Keratinocyte (primary cell): ENCODE measurements around the gene IGSF23. TPM values are rescaled to one million over a fixed set of nuclear protein-coding genes. Genes with fewer than 3 reads are reported as not detected.

ENCODE experiments used
- DNase-seq: peaks from one replicate; pipeline ENCODE4 v3.0.0-alpha.2; 2011; ENCODE audit warnings: low read depth, missing footprints, low spot score
- FAIRE-seq: peaks from 2 replicates; lab custom pipeline; 2011; peaks lifted over from hg19 to GRCh38; lab: Jason Lieb, UNC
- H2AFZ ChIP-seq: 2 replicates; pipeline ENCODE4 v1.6.0; 2012; ENCODE audit warnings: low read length, control low read depth, inconsistent platforms; ENCODE audit not compliant: control insufficient read depth
- H3K27ac ChIP-seq: 2 replicates; pipeline ENCODE4 v1.5.1; 2011; ENCODE audit warnings: low read length; ENCODE audit not compliant: control insufficient read depth, insufficient read depth
- H3K27me3 ChIP-seq: 3 replicates; pipeline ENCODE4 v1.6.0; 2011; ENCODE audit warnings: low read length; ENCODE audit not compliant: control insufficient read depth, insufficient read depth; ENCODE audit errors: extremely low read depth
- H3K36me3 ChIP-seq, 2 experiments: 2 replicates in 1 of 2; 3 replicates in 1 of 2; pipeline ENCODE4 v1.5.1; 2011; ENCODE audit warnings: low read length in 2 of 2, mild to moderate bottlenecking in 1 of 2; ENCODE audit not compliant: control insufficient read depth in 2 of 2, insufficient read depth in 2 of 2; ENCODE audit errors: extremely low read depth in 1 of 2
- H3K4me1 ChIP-seq: 3 replicates; pipeline ENCODE4 v1.5.1; 2011; ENCODE audit warnings: low read length; ENCODE audit not compliant: control insufficient read depth, insufficient read depth; ENCODE audit errors: extremely low read depth
- H3K4me2 ChIP-seq: 3 replicates; pipeline ENCODE4 v1.6.0; 2011; ENCODE audit warnings: low read depth, low read length; ENCODE audit not compliant: control insufficient read depth, insufficient read depth; ENCODE audit errors: extremely low read depth
- H3K4me3 ChIP-seq, 3 experiments: fragments of 200-600 bp in 1 of 3; sonication (generic) in 1 of 3; 2 replicates in 2 of 3; 3 replicates in 1 of 3; pipeline ENCODE4 v1.5.1; 2011 to 2016; ENCODE audit warnings: low read length in 3 of 3, mild to moderate bottlenecking in 3 of 3, control low read depth in 2 of 3, inconsistent platforms in 1 of 3, low read depth in 1 of 3, mixed read lengths in 1 of 3, mixed run types in 1 of 3, moderate library complexity in 1 of 3; ENCODE audit not compliant: control insufficient read depth in 2 of 3, insufficient read depth in 2 of 3; ENCODE audit errors: extremely low read depth in 1 of 3
- H3K79me2 ChIP-seq: 2 replicates; pipeline ENCODE4 v1.6.0; 2012; ENCODE audit warnings: low read length; ENCODE audit not compliant: control insufficient read depth, insufficient read depth
- H3K9ac ChIP-seq: 3 replicates; pipeline ENCODE4 v1.6.0; 2011; ENCODE audit warnings: low read length; ENCODE audit not compliant: control insufficient read depth, insufficient read depth; ENCODE audit errors: extremely low read depth
- H3K9me1 ChIP-seq: 3 replicates; pipeline ENCODE4 v1.6.0; 2011; ENCODE audit warnings: low read length; ENCODE audit not compliant: control insufficient read depth, insufficient read depth; ENCODE audit errors: extremely low read depth
- H3K9me3 ChIP-seq: 2 replicates; pipeline ENCODE4 v1.5.1; 2012; ENCODE audit warnings: low read depth, low read length; ENCODE audit not compliant: control insufficient read depth
- H4K20me1 ChIP-seq: 3 replicates; pipeline ENCODE4 v1.6.0; 2011; ENCODE audit warnings: low read length; ENCODE audit not compliant: control insufficient read depth, insufficient read depth; ENCODE audit errors: extremely low read depth
- CTCF ChIP-seq, 3 experiments: IDR thresholded peaks in 1 of 3; conservative IDR thresholded peaks in 1 of 3; optimal IDR thresholded peaks in 1 of 3; 2 replicates in 2 of 3; 3 replicates in 1 of 3; pipeline versions ENCODE3 to v1.5.1; 2011; ENCODE audit warnings: low read length in 3 of 3, mild to moderate bottlenecking in 3 of 3, moderate library complexity in 2 of 3, control low read depth in 1 of 3, inconsistent platforms in 1 of 3; ENCODE audit not compliant: insufficient read depth in 2 of 3; ENCODE audit errors: extremely low read depth in 1 of 3
- EZH2 ChIP-seq: IDR thresholded peaks from one replicate; pipeline ENCODE4 v1.6.1; 2012; ENCODE audit warnings: inconsistent platforms, mild to moderate bottlenecking, low read length, moderate library complexity
- dilution Hi-C: fragments of 300-500 bp; cut with MboI; formaldehyde crosslinking; loops from one replicate; pipeline ENCODE4 v1.7.0; 2020; ENCODE audit warnings: low sequenced_read_pairs; ENCODE audit not compliant: extremely low pct_ligation_motif_present
- polyA plus RNA-seq, 5 experiments: library from polyadenylated mRNA; depleted of rRNA in 3 of 5; stranded (reverse) in 3 of 5; stranded (forward) in 1 of 5; unstranded in 1 of 5; fragments of >200 nt; gene quantifications; 1 replicate in 1 of 5; 2 replicates in 3 of 5; 3 replicates in 1 of 5; pipeline versions ENCODE4 v1.2.1 to v1.2.3, GENCODE V29; 2011 to 2012; ENCODE audit warnings: missing spikeins in 2 of 5, low read depth in 1 of 5, low replicate concordance in 1 of 5

The IGSF23 gene
- polyA plus RNA-seq, 1 donor (not counting 4 experiments of a cell fraction or from before 2014, with no cell fraction given) = 0.07 TPM

DNA sequence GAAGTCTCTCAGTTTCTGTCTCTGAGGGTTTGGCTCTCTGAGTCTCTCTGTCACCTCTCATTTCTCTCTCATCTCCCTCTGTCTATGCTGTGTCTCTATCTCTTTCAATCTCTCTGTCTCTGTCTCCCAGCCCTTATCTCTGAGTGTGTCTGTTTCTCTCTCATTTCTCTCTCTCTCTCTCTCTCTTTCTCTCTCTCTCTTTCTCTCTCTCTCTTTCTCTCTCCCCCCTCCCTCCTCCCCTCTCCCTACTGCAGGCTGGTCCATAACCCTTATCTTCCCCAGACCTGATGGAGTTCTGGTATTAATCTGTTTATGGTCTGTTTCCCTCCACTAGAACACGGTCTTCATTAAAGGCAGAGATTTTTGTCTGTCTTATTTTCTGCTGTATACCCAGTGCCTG lies 29.0 kb downstream of the IGSF23 start:
- FAIRE-seq = no peak
- H3K4me1 ChIP-seq = peaks cover 33% of the 10 kb centered on the region
- no peak overlapping the region for H3K27ac ChIP-seq
- TF ChIP-seq CTCF (optimal IDR thresholded peaks at IDR 0.05 in 1 of 3, IDR thresholded peaks at IDR 0.05 in 1 of 3, conservative IDR thresholded peaks at IDR 0.05 in 1 of 3; ENCODE audit: extremely low read depth in 1 of 3, insufficient read depth in 2 of 3, low read length in 3 of 3) = no peak
- no peak for TF ChIP-seq EZH2
- H3K9ac ChIP-seq = no peak overlapping the region
- no peaks in the 10 kb centered on the region for H3K9me1 ChIP-seq
- dilution Hi-C loops = no loop called here
- H2AFZ ChIP-seq = no peak overlapping the region
- H3K79me2 ChIP-seq = peaks cover 29% of the 10 kb centered on the region
- H4K20me1 ChIP-seq = peaks cover 7% of the 10 kb centered on the region
- H3K4me2 ChIP-seq = no peak overlapping the region
- DNase-seq = no peak
- H3K36me3 ChIP-seq = peaks cover 7 to 11% of the 10 kb centered on the region in 2 experiments
- H3K9me3 ChIP-seq = no peaks in the 10 kb centered on the region
- H3K4me3 ChIP-seq = no peak overlapping the region
- no peaks in the 10 kb centered on the region for H3K27me3 ChIP-seq

DNA sequence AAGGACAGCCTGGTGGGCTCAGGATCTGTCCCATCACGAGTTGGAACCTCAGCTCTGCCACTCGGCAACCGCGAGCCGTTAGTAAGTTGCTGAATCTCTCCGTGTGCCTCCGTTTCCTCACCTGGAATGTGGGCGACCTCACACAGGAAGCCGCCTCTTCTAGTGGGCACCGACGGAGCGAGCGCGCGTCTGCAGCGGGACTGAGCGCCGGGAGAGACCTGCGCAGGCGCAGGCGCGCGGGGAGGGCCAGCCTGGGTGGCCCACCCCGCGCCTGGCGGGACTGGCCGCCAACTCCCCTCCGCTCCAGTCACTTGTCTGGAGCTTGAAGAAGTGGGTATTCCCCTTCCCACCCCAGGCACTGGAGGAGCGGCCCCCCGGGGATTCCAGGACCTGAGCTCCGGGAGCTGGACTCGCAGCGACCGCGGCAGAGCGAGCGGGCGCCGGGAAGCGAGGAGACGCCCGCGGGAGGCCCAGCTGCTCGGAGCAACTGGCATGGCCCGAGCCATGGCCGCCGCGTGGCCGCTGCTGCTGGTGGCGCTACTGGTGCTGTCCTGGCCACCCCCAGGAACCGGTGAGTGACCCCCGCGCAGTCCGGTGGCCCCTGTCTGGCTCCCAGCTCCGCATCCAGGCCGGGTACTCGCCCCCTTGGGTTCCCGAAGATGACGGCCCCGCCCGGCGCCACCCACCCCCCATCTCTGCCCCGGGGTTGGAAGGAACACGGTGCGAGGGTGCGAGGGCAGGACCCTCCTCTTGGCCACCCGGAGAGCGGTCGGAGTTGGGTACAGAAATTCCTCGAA lies 30.4 kb downstream of the IGSF23 start, which contains the start of gene PVR:
Gene PVR (plus strand): TSS at position 306 of the 797 bp plus-strand sequence. CDS start 187 bp downstream, at position 493.
- peak in 1 of 3 experiments; percentile 17 for TF ChIP-seq CTCF (optimal IDR thresholded peaks at IDR 0.05 in 1 of 3, IDR thresholded peaks at IDR 0.05 in 1 of 3, conservative IDR thresholded peaks at IDR 0.05 in 1 of 3; ENCODE audit: extremely low read depth in 1 of 3, insufficient read depth in 2 of 3, low read length in 3 of 3)
- TF ChIP-seq EZH2 = no peak
- DNase-seq (peak; percentile 71), FAIRE-seq (no peak)
- Histone ChIP-seq H3K9ac (peak within 1 kb of the TSS; percentile 90), H3K4me2 (peak within 1 kb of the TSS; percentile 84), H3K9me1 (peaks cover 3% of the 10 kb centered on the region), H3K27ac (peak within 1 kb of the TSS; percentile 88), H3K9me3 (no peaks in the 10 kb centered on the region), H3K79me2 (peaks cover 42% of the 10 kb centered on the region), H2AFZ (peak within 1 kb of the TSS; percentile 96), H4K20me1 (peaks cover 13% of the 10 kb centered on the region), H3K27me3 (no peaks in the 10 kb centered on the region), H3K4me3 (peak within 1 kb of the TSS; percentile 75 to 98 (median 88)), H3K36me3 (peaks cover 13 to 21% of the 10 kb centered on the region in 2 experiments), H3K4me1 (peaks cover 32% of the 10 kb centered on the region)
- dilution Hi-C loops = no loop called here
